HG03571 (cell line): ENCODE results near the gene MBD3.

Experiments used
- ATAC-seq: cut with Tn5 transposase; IDR thresholded peaks from one replicate; pipeline ENCODE4 v1.9.1; 2021; ENCODE audit not compliant: unreplicated experiment

MBD3 gene

GRCh38 chr19:1601613-1602064 is 9.0 kb upstream of the MBD3 start:
- no peak for ATAC-seq

- ATAC-seq = no peak
Measured at GRCh38 chr19:1599460-1599846, 6.8 kb upstream of the MBD3 start.

GRCh38 chr19:1598777-1599459 is 6.3 kb upstream of the MBD3 start:
- no peak for ATAC-seq

GRCh38 chr19:1593501-1593772 is 772 bp upstream of the MBD3 start:
- no peak for ATAC-seq

GRCh38 chr19:1592024-1592754 is 476 bp downstream of the MBD3 start:
- peak; percentile 41 for ATAC-seq

GRCh38 chr19:1591421-1592023 is 1.1 kb downstream of the MBD3 start:
- ATAC-seq = no peak

GRCh38 chr19:1590641-1591397 is 1.8 kb downstream of the MBD3 start:
- ATAC-seq = no peak

GRCh38 chr19:1587872-1588271 is 4.8 kb downstream of the MBD3 start:
- ATAC-seq = no peak

GRCh38 chr19:1585243-1585580 is 7.5 kb downstream of the MBD3 start:
- no peak for ATAC-seq

- no peak for ATAC-seq
Measured at GRCh38 chr19:1584500-1585242, 8.0 kb downstream of the MBD3 start.

GRCh38 chr19:1582201-1582600 is 10.5 kb downstream of the MBD3 start:
- no peak for ATAC-seq

- no peak for ATAC-seq
Measured at GRCh38 chr19:1580957-1581356, 11.7 kb downstream of the MBD3 start.

- no peak for ATAC-seq
Measured at GRCh38 chr19:1580382-1580781, 12.3 kb downstream of the MBD3 start.

GRCh38 chr19:1579222-1579621 is 13.4 kb downstream of the MBD3 start:
- ATAC-seq = no peak

- ATAC-seq = no peak
Measured at GRCh38 chr19:1577929-1578618, 14.6 kb downstream of the MBD3 start.

GRCh38 chr19:1577090-1577928 is 15.4 kb downstream of the MBD3 start:
- no peak for ATAC-seq

GRCh38 chr19:1576242-1577089 is 16.2 kb downstream of the MBD3 start:
- ATAC-seq = no peak

GRCh38 chr19:1575323-1576241 is 17.1 kb downstream of the MBD3 start:
- no peak for ATAC-seq
